ENCODE data around the gene CALCR.

Gene CALCR

DNA sequence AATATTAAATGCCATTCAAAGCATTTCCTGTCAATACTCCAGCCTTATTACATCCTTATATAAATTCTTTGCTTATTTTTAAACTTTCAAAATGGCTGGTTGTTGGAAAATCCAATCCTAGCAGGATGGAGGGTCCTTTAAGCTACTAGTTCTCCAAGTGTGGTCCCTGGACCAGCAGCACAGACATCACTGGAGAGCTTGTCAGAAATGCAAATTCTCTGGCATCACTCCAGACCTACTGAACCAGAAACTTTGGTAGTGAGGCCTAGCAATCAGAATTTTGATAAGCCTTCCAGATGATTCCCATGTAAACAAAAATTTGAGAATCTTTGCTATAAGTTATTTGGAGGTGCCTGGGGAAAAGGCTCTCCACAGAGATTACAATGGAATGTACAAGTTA lies 43.8 kb downstream of the CALCR start:
- no peak for TF ChIP-seq ISL1 (CRISPR knock-in tag; IDR thresholded peaks at IDR 0.05)
- TF ChIP-seq TOX (CRISPR knock-in tag; IDR thresholded peaks at IDR 0.05; ENCODE audit: borderline replicate concordance): no peak
- TF ChIP-seq, protein P1, sequence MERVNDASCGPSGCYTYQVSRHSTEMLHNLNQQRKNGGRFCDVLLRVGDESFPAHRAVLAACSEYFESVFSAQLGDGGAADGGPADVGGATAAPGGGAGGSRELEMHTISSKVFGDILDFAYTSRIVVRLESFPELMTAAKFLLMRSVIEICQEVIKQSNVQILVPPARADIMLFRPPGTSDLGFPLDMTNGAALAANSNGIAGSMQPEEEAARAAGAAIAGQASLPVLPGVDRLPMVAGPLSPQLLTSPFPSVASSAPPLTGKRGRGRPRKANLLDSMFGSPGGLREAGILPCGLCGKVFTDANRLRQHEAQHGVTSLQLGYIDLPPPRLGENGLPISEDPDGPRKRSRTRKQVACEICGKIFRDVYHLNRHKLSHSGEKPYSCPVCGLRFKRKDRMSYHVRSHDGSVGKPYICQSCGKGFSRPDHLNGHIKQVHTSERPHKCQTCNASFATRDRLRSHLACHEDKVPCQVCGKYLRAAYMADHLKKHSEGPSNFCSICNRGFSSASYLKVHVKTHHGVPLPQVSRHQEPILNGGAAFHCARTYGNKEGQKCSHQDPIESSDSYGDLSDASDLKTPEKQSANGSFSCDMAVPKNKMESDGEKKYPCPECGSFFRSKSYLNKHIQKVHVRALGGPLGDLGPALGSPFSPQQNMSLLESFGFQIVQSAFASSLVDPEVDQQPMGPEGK (CRISPR knock-in tag; IDR thresholded peaks at IDR 0.05; ENCODE audit: borderline replicate concordance): no peak
- TF ChIP-seq, protein P2, sequence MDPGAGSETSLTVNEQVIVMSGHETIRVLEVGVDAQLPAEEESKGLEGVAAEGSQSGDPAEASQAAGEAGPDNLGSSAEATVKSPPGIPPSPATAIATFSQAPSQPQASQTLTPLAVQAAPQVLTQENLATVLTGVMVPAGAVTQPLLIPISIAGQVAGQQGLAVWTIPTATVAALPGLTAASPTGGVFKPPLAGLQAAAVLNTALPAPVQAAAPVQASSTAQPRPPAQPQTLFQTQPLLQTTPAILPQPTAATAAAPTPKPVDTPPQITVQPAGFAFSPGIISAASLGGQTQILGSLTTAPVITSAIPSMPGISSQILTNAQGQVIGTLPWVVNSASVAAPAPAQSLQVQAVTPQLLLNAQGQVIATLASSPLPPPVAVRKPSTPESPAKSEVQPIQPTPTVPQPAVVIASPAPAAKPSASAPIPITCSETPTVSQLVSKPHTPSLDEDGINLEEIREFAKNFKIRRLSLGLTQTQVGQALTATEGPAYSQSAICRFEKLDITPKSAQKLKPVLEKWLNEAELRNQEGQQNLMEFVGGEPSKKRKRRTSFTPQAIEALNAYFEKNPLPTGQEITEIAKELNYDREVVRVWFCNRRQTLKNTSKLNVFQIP (CRISPR knock-in tag; IDR thresholded peaks at IDR 0.05; ENCODE audit: borderline replicate concordance, low read depth): no peak
- no peak for TF ChIP-seq ZNF8 (CRISPR knock-in tag; IDR thresholded peaks at IDR 0.05)
- TF ChIP-seq GLIS3 (CRISPR knock-in tag; IDR thresholded peaks at IDR 0.05): no peak
- no peak for TF ChIP-seq BACH2 (CRISPR knock-in tag; IDR thresholded peaks at IDR 0.05; ENCODE audit: borderline replicate concordance)
- TF ChIP-seq CSDC2 (CRISPR knock-in tag; IDR thresholded peaks at IDR 0.05): no peak
- TF ChIP-seq ZNF565 (CRISPR knock-in tag; conservative IDR thresholded peaks at IDR 0.05; ENCODE audit: low read depth): no peak
- TF ChIP-seq, protein P3, sequence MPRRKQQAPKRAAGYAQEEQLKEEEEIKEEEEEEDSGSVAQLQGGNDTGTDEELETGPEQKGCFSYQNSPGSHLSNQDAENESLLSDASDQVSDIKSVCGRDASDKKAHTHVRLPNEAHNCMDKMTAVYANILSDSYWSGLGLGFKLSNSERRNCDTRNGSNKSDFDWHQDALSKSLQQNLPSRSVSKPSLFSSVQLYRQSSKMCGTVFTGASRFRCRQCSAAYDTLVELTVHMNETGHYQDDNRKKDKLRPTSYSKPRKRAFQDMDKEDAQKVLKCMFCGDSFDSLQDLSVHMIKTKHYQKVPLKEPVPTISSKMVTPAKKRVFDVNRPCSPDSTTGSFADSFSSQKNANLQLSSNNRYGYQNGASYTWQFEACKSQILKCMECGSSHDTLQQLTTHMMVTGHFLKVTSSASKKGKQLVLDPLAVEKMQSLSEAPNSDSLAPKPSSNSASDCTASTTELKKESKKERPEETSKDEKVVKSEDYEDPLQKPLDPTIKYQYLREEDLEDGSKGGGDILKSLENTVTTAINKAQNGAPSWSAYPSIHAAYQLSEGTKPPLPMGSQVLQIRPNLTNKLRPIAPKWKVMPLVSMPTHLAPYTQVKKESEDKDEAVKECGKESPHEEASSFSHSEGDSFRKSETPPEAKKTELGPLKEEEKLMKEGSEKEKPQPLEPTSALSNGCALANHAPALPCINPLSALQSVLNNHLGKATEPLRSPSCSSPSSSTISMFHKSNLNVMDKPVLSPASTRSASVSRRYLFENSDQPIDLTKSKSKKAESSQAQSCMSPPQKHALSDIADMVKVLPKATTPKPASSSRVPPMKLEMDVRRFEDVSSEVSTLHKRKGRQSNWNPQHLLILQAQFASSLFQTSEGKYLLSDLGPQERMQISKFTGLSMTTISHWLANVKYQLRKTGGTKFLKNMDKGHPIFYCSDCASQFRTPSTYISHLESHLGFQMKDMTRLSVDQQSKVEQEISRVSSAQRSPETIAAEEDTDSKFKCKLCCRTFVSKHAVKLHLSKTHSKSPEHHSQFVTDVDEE (CRISPR knock-in tag; IDR thresholded peaks at IDR 0.05): no peak
- no peak for TF ChIP-seq ZFP30 (CRISPR knock-in tag; IDR thresholded peaks at IDR 0.05)
- TF ChIP-seq ZFP3 (CRISPR knock-in tag; IDR thresholded peaks at IDR 0.05): no peak
- no peak for TF ChIP-seq ESRRG (CRISPR knock-in tag; IDR thresholded peaks at IDR 0.05)
- no peak for TF ChIP-seq RARB (CRISPR knock-in tag; IDR thresholded peaks at IDR 0.05)
- TF ChIP-seq TCF4 (CRISPR knock-in tag; IDR thresholded peaks at IDR 0.05; ENCODE audit: borderline replicate concordance): no peak
- no peak for TF ChIP-seq ARNTL (CRISPR knock-in tag; IDR thresholded peaks at IDR 0.05; ENCODE audit: borderline replicate concordance, low read depth)
- no peak for TF ChIP-seq SNAI2 (CRISPR knock-in tag; IDR thresholded peaks at IDR 0.05)
- no peak for ATAC-seq

DNA sequence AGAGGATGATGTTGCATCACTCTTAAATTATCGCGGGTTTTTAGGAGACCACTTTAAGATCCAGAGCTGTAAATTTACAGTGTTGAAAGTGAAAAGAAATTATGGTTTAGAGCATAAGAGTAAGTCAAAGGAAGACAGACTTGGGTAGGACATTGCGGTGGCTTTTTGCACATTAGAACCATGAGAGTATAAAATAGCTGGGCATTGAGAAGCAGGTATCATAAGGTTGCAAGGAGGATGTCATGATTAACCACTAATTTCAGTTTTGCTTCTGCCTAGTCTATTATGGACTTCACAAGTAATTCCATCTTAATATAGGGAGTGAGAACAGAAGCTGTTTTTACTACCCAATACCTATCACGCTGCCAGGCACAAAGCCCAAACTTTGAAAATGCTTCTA lies 57.7 kb downstream of the CALCR start:
- TF ChIP-seq, protein P4, sequence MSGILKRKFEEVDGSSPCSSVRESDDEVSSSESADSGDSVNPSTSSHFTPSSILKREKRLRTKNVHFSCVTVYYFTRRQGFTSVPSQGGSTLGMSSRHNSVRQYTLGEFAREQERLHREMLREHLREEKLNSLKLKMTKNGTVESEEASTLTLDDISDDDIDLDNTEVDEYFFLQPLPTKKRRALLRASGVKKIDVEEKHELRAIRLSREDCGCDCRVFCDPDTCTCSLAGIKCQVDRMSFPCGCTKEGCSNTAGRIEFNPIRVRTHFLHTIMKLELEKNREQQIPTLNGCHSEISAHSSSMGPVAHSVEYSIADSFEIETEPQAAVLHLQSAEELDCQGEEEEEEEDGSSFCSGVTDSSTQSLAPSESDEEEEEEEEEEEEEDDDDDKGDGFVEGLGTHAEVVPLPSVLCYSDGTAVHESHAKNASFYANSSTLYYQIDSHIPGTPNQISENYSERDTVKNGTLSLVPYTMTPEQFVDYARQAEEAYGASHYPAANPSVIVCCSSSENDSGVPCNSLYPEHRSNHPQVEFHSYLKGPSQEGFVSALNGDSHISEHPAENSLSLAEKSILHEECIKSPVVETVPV (CRISPR knock-in tag; IDR thresholded peaks at IDR 0.05): no peak
- TF ChIP-seq, protein P1 (CRISPR knock-in tag; IDR thresholded peaks at IDR 0.05; ENCODE audit: borderline replicate concordance): no peak
- TF ChIP-seq TOX (CRISPR knock-in tag; IDR thresholded peaks at IDR 0.05; ENCODE audit: borderline replicate concordance) (no peak), ZNF565 (CRISPR knock-in tag; conservative IDR thresholded peaks at IDR 0.05; ENCODE audit: low read depth) (no peak), ZNF70 (CRISPR knock-in tag; IDR thresholded peaks at IDR 0.05) (no peak), BACH2 (CRISPR knock-in tag; IDR thresholded peaks at IDR 0.05; ENCODE audit: borderline replicate concordance) (no peak), SNAI2 (CRISPR knock-in tag; IDR thresholded peaks at IDR 0.05) (no peak), RARB (CRISPR knock-in tag; IDR thresholded peaks at IDR 0.05) (no peak), ZFP3 (CRISPR knock-in tag; IDR thresholded peaks at IDR 0.05) (no peak), ISL1 (CRISPR knock-in tag; IDR thresholded peaks at IDR 0.05) (no peak)
- TF ChIP-seq, protein P3 (CRISPR knock-in tag; IDR thresholded peaks at IDR 0.05): no peak
- ATAC-seq: no peak
